HG03196 (cell line): ENCODE data around the gene CCDC110.
"Not testable (repeated sequence)": the region's sequence is repeated elsewhere in the genome, so short reads cannot be mapped to it uniquely, and the experiment has no call there.

Experiments
- ATAC-seq: cut with Tn5 transposase; IDR thresholded peaks from one replicate; pipeline ENCODE4 v1.9.1; 2021; ENCODE audit not compliant: unreplicated experiment

Gene CCDC110

DNA sequence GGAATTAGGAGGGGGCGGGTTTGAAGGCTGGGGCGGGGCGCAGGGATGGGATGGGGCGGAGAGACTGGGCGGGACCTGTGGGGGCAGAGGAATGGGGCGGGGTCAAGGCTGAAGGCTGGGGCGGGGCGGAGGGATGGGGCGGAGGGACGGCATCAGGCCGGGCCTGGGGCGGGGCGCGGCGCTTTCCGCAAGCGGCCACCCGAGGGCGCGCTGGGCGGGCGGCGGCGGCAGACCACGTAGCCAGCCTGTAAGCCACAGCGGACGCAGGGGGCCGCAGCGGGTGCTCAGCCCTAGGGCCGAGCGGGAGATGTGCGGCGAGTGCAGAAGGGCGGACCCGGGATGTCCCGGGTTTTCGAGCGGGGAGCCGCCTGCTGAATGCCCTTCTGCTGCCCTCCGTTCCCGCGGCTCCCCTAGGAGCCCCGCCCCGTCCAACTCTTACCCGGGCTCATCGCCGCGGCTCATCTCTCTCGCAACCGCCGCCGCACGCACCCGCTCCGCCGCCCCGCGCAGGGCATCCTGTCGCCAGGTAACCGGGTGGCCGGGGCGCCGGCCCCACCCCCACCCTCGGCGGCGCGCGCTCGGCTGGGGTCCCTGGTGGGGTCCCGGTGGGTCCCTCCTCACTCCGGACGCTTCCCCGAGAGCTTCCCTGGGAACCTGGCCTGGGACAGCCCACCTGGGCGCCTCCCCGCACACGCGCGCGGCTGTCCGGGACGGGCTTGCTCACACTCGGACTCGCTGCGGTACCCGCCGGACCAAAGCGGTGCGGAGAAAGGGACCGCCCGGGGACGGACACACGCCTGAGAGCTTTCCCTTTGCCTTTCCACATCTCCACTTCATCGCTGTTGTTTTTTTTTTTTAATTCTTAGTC lies at the start of gene CCDC110:
TSS of gene CCDC110 (minus strand) at position 499 of the 868 bp plus-strand sequence. CDS start at position 449, 50 bp downstream.
- peak; percentile 91 for ATAC-seq

DNA sequence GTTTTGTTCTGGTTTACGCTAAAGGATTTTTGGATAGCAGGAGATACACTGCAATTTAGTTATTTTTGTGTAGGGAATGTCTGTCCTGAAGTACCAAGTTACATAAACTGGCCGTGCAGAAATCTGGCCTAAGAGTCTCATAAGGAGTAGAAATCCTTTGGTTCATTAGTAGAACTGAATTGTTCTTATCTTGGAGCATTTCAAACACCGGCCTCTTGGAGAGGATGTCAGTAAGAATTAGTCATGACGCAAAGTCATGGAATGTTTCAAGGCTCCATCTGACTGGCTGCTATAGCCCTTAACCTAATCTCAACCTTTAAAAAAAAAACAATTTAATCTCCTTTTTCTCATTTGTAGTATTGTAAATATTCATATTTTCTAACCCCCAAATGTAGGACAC lies 48.6 kb upstream of the CCDC110 start:
- no peak for ATAC-seq

DNA sequence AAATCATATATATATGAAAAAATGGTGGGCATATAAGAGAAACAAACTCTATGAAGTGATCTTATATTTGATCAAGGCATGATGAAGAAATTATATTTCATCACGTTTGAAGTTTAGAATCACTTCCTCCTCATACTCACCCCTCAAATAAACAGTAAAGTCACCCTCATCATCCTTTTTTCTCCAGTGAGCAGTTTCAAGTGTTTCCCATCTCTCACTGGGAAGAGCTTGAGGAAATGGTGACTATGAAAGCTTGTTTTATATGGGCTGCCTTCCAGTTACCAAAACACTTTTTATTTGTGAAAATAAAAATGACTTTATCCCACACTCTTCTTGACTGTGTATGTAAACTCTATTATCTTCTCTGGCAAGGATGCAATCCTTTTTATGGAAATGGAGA lies 47.0 kb upstream of the CCDC110 start:
- ATAC-seq: no peak

DNA sequence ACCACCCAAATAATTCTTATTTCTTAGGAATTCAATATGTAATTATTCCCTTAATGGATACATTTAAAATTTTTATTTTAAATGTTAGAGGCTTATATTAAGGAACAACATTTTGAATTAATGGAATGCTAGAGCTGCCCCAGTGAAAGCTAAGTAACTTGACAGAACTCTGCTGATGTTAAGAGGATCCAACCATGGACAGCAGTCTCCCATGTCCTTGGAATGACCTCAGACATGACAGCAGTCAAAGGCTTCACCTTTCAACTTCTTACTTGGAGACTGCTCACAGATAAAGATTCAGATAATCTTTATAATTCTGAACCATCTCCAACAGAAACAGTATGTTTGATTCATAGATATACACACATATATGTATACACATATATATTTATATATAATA lies 46.5 kb upstream of the CCDC110 start:
- no peak for ATAC-seq

DNA sequence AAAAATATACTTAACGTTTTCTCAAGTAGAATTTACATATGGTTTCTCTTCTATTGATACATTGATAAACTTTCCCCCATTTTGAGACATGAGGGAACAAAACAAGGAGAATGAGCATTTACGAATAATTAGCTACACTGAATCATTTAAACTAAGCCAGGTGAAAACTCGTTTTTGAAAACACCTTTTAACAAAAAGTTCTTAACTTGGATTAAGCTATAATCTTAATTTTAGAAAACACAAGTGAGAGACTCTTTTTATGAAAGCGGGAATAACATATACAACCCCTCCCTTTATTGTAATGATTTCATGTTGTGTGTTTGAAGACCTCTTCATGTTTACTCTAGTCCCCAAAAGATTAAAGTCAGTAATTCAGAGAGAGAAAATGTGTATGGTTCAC lies 43.7 kb upstream of the CCDC110 start:
- ATAC-seq: no peak

DNA sequence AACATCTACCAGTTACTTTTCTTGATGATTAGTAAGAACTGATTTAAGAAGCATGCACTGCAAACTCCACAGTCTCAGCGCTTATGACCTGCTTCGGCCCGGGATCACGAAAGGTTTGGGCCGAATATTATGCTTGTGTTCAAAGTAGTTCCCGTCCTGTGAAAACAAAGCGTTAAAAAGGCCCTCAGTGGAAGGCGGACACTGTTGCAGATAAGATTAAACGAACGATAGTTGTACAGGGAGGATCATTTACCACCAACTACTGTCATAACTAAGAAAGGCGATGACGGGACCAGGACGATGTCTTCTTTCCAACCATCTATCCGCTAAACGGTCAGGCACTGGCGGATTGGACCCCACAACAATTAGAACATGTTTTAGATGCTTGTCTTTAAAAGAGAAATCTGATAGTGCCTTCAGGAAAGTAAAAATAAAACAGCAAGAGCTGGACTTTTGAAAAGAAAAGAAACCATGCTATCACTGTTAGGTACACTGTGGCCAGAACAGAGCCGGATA lies 42.7 kb upstream of the CCDC110 start:
- no peak for ATAC-seq

DNA sequence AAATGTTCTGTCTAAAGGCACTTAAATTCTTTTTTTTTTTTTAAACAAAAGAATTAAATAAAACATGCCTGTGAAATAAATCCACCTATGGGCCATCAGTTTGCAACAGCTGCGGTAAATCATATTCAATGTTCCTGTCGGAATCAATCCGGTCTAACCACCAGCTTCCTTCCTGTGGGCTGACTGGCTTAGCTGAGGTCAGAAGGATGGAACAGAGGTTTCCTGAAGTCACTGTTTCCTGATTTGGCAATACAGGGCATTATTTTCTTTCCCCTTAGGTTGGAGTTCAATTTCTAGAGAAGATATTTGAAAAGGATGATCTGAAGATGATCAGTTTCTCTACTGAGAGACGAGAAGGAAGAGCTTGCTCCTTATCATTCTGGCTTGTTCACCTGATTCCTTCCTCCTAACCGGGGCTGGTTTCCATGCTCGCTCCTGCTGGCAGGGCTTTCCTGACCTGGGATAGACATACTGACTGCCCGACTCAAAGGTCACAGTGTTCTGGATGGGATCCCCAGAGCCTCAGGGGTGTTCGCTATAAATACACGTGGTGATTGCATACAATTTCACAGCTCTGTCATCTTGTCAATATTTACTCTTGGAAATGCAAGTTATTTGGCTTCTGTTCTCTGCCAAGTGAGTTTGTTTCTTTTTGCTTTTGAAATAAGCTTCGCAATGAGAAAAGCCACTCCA lies 42.1 kb upstream of the CCDC110 start:
- ATAC-seq: no peak

DNA sequence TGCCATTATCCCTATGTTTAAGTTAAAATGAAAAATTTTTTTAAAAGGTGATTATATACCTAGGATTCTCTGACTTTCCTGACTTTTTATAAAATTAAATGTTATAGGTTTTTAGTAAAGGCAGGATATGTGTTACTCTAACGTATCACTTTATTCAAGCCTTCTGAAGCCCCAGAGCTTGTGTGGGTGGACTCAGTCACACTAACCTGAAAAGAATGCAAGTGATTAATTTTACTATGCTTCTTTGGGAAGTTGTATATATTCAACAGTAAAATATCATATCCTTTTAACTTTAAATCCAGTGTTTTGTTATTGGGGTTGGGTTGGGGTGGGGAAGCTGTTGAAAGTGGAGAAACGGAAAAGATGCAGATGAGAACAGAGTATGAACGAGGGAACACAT lies 41.0 kb upstream of the CCDC110 start:
- no peak for ATAC-seq

DNA sequence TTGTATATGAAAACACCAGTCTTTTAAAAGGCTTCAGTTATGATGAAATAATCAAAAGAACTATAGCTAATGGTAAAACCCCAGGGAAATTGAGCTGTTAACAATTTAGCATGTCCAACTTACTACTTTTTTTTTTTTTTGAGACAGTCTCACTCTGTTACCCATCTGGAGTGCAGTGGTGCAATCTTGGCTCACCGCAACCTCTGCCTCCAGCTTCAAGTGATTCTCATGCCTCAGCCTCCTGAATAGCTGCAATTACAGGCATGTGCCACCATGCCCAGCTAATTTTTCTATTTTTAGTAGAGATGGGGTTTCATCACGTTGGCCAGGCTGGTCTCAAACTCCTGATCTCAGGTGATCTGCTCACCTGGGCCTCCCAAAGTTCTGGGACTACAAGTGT lies 39.7 kb upstream of the CCDC110 start:
- not testable (repeated sequence) for ATAC-seq

DNA sequence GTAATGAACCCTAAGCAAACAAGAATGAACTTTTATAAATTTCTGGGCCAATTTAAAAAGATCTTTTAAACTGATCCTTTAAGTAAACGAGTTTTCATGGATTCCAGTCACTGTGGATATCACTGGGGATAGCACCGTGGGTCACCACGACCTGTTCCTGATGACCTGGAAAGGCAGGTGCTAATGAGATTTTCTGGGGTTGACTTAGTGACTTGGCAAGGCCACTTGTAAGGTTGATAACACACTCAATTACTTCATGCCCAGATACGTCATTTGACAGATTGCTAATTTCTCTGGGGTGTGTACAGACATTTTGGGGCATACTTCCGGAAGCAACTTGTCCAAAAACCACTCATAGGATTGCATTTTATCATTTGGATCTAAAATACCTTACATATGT lies 39.3 kb upstream of the CCDC110 start:
- no peak for ATAC-seq

DNA sequence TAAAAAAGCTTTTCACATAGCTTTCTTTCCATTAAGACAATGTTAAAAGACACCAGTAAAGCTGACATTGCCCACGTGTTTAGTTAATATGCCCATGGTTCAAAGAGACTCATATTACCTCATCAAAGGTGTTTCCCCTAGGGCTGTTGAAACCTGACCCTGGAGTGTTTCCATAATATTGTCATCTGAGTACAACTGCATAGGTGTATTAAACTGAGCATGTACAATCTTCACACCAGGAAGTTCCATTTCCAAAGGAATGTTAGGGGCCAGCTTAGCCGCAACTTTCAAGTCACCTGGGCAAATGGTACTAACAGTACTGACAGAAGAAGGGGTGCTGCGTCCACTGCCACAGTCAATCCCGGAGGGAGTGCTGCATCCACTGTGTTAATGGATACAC lies 36.6 kb upstream of the CCDC110 start:
- no peak for ATAC-seq

DNA sequence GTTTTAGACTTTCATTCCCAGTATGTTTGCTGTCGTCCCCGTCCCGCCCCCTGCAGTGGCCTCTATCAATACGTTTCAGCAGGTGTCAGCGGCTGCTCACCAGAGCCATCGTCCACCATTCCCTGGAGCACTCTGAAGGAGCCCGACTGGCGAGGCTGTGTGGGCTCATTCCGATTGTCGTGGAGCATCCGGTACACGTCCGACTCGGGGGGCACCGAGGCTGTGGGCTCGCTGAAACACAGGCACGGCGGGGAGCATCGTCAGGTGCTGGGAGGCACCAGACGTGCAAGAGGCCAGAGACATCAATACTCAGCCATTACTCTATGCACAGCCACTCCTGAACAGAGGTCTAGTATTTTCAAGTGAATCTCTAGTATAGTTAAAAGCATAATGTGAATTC lies 34.9 kb upstream of the CCDC110 start:
- no peak for ATAC-seq

DNA sequence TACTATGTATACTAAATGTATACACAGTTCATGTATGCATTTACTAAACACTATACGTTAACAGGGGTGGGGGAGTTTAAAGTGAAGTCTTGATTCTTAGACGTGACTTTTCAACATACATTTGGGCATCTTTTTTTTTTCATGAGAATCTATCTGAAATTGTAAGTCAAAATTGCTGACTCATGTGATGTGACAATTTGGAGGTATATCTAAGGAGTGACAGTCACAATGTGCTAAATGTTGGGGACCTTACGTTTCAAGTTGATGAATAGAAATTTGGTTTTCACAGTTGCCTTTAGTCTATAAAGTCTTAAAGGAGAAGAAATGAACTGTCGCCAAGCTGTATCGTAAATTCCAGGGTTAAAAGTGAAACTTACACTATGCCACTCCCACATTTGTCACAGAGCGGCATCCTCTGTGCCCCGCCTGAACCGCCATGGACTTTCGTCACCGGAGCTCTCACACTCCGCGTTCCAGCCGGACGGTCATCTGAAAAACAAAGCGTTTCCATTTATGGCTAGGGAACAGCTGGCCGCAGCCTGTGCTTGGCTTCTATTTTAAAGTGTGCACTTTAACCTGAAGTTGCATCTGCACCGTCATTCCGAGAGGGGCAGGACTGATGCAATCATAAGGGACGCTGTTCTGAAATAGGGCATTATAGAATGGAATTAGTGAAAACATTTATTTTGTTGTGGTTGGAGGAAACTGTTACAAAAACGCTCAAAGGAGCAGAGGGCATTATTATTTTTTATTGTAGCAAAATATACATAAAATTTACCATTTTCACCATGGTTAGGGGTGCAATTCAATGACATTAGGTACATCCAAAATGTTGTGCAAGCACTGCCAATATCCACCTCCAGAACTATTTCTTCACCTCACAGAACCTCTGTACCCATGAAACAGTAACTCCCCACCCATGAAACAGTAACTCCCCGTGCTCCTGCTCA lies 32.8 kb upstream of the CCDC110 start:
- ATAC-seq: no peak

DNA sequence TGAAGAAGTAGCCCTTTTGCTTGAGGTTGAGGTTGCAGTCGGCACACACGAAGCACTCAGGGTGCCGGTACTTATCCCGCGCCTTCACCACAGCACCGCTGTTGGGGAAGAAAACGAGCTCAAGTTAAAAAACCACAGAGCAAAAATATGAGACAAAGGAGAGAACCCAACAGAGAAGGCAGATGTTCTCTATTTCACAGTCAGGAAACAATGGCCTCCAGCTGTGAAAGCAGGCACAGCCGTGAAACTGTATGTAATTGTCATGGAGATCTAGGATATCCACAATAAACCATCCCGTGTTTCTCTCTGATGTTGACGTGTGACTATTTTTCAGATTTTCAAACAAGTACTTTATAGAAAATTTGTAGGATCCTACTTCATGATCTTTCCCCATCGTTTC lies 30.9 kb upstream of the CCDC110 start:
- no peak for ATAC-seq

DNA sequence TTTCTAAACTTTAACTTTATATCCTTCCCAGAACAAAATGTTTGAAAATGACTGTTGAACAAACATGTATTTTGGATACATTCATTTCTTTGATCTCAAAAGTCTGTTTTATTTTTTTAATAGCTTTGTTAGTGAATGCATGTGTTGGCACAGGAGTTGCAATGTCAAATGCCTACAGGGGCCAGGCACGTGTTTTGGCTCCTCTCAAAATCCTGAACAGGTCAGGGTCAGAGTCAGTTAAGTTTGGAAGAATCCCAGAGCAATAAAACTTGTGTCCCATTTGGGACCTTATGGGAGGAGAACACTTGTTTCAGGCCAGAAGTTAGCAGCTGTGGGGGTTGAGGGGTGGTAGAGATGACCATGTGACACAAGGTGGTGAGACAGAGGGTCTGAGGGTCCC lies 29.0 kb upstream of the CCDC110 start:
- ATAC-seq: no peak

DNA sequence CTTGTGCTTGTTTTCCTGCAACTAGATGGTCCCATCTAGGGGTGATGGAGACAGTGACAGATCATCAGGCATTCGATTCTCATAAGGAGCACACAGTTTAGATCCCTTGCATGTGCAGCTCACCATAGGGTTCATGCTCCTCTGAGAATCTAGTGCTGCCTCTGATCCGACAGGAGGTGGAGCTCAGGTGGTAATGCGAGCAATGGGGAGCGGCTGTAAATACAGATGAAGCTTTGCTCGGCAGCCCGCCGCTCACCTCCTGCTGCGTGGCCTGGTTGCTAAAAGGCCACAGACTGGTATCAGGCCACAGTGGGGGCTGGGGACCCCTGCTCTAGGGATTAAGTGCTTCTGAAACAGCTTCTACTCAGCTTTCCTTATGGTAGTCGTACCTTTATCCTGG lies 28.5 kb upstream of the CCDC110 start:
- ATAC-seq: no peak

DNA sequence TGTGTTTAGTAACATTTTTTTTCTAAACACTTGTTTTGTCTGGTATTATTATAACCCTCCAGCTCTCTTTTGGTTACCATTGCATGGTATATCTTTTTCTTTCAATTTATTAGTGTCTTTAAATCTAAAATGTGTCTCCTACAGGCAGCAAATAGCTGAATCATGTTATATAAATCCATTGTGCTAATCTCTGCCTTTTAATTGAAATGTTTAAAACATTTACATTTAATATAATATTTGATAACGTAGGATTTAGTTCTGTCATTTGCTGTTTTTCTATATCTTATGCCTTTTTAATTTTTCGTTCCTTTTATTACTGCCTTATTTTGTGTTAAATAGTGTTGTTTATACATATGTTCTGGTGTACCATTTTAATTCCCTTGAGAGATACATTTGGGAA lies 17.1 kb upstream of the CCDC110 start:
- ATAC-seq: no peak

DNA sequence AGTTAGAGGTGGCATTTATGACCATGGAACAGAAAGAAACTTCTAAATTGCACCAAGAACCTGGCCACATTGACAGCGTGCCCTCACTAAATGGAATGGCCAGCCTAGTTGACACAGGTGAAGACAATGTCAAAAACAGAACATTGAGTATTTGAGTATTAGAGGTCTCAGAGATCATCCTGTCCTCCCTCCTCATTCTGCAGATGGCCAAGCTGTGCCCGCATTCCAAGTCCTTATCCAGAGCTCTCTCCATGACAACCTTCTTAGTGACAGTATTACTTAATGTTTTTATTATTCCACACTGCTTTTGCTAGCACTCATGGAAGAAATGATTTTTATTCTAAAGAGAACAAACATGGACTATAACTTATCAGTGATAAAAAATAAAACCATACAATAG lies 9.9 kb upstream of the CCDC110 start:
- ATAC-seq: no peak

DNA sequence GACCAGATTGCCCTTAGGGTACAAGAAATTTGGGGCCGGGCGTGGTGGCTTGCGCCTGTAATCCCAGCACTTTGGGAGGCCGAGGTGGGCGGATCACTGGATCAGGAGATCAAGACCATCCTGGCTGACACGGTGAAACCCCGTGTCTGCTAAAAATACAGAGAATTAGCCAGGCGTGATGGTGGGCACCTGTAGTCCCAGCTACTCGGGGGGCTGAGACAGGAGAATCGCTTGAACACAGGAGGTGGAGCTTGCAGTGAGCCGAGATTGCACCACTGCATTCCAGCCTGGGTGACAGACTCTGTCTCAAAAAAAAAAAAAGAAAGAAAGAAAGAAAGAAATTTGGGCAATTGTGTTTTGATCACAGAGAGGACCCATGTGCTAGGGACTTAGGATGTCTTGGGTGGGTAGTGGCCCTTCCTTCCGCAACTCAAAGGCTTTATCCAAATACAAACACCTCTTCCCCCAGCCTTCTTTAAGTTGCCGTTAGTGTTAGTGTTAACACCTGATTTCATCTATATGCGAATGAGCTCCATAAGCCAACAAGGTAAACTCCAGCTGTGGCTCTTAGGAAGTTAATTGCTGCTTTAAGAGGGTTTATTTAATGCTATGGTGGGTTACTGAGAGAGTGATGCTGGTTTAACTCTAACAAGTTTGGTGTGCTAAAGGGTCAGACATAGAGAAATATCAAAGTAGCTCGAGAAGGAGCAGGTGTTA lies 8.6 kb upstream of the CCDC110 start:
- ATAC-seq: peak; percentile 23

DNA sequence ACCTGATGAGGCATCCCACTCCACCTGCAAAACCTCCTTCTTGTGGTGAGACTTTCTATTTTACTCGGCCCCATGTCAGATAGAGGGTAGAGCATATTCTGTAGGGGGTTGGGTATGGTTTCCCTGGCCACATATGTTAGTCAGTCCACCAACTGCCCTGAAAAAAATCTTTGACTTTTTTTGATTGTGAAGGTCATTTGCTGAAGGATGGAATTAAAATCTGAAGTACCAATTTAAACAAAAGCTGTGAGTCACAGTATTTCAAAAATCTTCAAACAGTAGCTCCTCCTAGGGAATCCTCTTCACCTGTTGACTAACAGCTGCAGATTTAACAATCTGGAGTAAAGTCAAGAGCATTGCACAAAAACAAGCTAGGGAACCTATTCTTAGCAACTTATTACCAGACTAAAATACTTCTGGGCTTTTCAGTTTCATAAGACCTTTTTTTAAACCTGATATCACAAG lies 8.0 kb upstream of the CCDC110 start:
- peak; percentile 84 for ATAC-seq
